GM23248 (cell line): ENCODE results near the gene ALDOA. TPM values are rescaled to one million over a fixed set of nuclear protein-coding genes. Genes with fewer than 3 reads are reported as not detected.

Source experiments
- DNase-seq: peaks from one replicate; pipeline ENCODE4 v3.0.0-alpha.2; 2015
- H2AFZ ChIP-seq: fragments of 200-600 bp; sonication (generic); 2 replicates; pipeline ENCODE4 v1.6.1; 2016; ENCODE audit warnings: antibody characterized with exemption
- H3F3A ChIP-seq: fragments of 200-600 bp; sonication (generic); 2 replicates; pipeline ENCODE4 v1.6.1; 2016; ENCODE audit warnings: mild to moderate bottlenecking, antibody characterized with exemption, mixed run types; ENCODE audit not compliant: insufficient read depth
- H3K27ac ChIP-seq: fragments of 200-600 bp; sonication (generic); 2 replicates; pipeline ENCODE4 v1.5.1; 2016; ENCODE audit warnings: mild to moderate bottlenecking
- H3K27me3 ChIP-seq: fragments of 200-600 bp; sonication (generic); replicated peaks from 2 replicates; pipeline ENCODE4 v1.6.1; 2016; ENCODE audit warnings: mild to moderate bottlenecking; ENCODE audit not compliant: insufficient read depth
- H3K36me3 ChIP-seq: fragments of 200-600 bp; sonication (generic); 2 replicates; pipeline ENCODE4 v1.6.1; 2016; ENCODE audit warnings: low read depth, mild to moderate bottlenecking
- H3K4me1 ChIP-seq: fragments of 200-600 bp; sonication (generic); 2 replicates; pipeline ENCODE4 v1.6.1; 2016; ENCODE audit warnings: mild to moderate bottlenecking; ENCODE audit not compliant: insufficient read depth
- H3K4me2 ChIP-seq: fragments of 200-600 bp; sonication (generic); one replicate; pipeline ENCODE4 v1.6.1; 2016; ENCODE audit warnings: mild to moderate bottlenecking; ENCODE audit not compliant: unreplicated experiment
- H3K4me3 ChIP-seq: fragments of 200-600 bp; sonication (generic); 2 replicates; pipeline ENCODE4 v1.5.1; 2016; ENCODE audit warnings: mild to moderate bottlenecking
- H3K79me2 ChIP-seq: fragments of 200-600 bp; sonication (generic); 2 replicates; pipeline ENCODE4 v1.6.1; 2016; ENCODE audit warnings: mild to moderate bottlenecking; ENCODE audit not compliant: insufficient read depth
- H3K9ac ChIP-seq: fragments of 200-600 bp; sonication (generic); 2 replicates; pipeline ENCODE4 v1.6.1; 2016; ENCODE audit warnings: mild to moderate bottlenecking
- H3K9me2 ChIP-seq: fragments of 200-600 bp; sonication (generic); 2 replicates; pipeline ENCODE4 v1.6.1; 2016; ENCODE audit warnings: mixed run types, mild to moderate bottlenecking, moderate library complexity; ENCODE audit not compliant: insufficient read depth
- H3K9me3 ChIP-seq: fragments of 200-600 bp; sonication (generic); one replicate; pipeline ENCODE4 v1.6.1; 2017; ENCODE audit warnings: low read depth
- H4K20me1 ChIP-seq: fragments of 200-600 bp; sonication (generic); 2 replicates; pipeline ENCODE4 v1.6.0; 2016; ENCODE audit not compliant: insufficient read depth
- EZH2 ChIP-seq: fragments of 200-600 bp; sonication (generic); IDR thresholded peaks from 2 replicates; pipeline ENCODE4 v1.6.1; 2018; ENCODE audit warnings: antibody characterized with exemption, mild to moderate bottlenecking; ENCODE audit not compliant: insufficient read depth, poor library complexity, severe bottlenecking
- EZH2phosphoT487 ChIP-seq: fragments of 200-600 bp; sonication (generic); IDR thresholded peaks from 2 replicates; pipeline ENCODE4 v1.6.1; 2018; ENCODE audit warnings: antibody characterized with exemption, moderate library complexity, mild to moderate bottlenecking, low read depth; ENCODE audit not compliant: insufficient read depth
- WGBS, 2 experiments: methylation state at CpG; one replicate each; pipeline ENCODE4 v1.1.6; 2015 to 2017; ENCODE audit warnings: low lambda C conversion rate in 2 of 2, low coverage in 1 of 2; ENCODE audit errors: missing lambda C conversion rate in 2 of 2; 5-methylcytosine and 5-hydroxymethylcytosine counted together
- in situ Hi-C: fragments of 300-500 bp; cut with MboI; formaldehyde crosslinking; loops from 2 replicates; pipeline ENCODE4 v1.15.0; 2020
- polyA plus RNA-seq: library from polyadenylated mRNA; unstranded; fragments of >200 nt; fragmentation: Nextera tagmentation; extraction: Ambion mirVana; gene quantifications from 2 replicates; pipeline ENCODE4 v1.2.1, GENCODE V29; 2016
- total RNA-seq: library from RNA; depleted of rRNA; stranded (reverse); fragments of >200 nt; shearing (Covaris generic); gene quantifications from 2 replicates; pipeline ENCODE4 v1.2.3, GENCODE V29; 2014

ALDOA gene
- total and polyA plus RNA-seq, 2 experiments from 2014 or later: 1,602 to 2,742 TPM

DNA sequence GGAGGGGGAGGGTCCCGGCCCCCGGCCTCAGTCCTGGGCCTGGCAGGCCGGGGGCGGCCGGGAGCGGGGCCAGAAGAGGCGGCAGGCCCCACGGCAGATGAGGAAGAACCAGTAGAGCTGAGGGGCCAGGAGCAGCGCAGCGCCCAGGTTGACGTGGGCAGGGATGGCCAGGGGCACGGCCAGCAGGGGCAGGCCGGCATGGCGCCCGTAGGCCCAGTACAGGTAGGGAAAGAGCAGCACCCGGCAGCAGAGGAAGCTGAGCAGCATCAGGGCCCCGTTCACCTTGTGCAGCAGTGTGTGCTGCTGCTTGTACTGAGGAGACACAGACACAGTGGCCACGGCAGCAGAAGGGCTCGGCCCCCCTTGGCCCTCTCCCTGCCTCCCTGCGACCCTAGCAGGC, 40.4 kb upstream of the ALDOA start:
- Histone ChIP-seq H3K79me2 (no peaks in the 10 kb centered on the region), H4K20me1 (no peaks in the 10 kb centered on the region), H2AFZ (no peak overlapping the region), H3K4me1 (no peaks in the 10 kb centered on the region), H3K27me3 (peaks cover 29% of the 10 kb centered on the region), H3K27ac (no peak overlapping the region), H3K36me3 (no peaks in the 10 kb centered on the region), H3F3A (no peaks in the 10 kb centered on the region), H3K4me3 (no peak overlapping the region), H3K9ac (no peak overlapping the region), H3K9me3 (no peaks in the 10 kb centered on the region), H3K9me2 (no peaks in the 10 kb centered on the region), H3K4me2 (no peak overlapping the region)
- in situ Hi-C loops: loop anchor here (10.0 kb wide), 2 partner anchors 50 to 320 kb away; partner anchors contain the start of gene TAOK2
- TF ChIP-seq EZH2 (no peak), EZH2phosphoT487 (no peak)
- 52% methylated on average over 13 to 19 of the region's 20 CpGs for whole genome bisulfite sequencing, 2 experiments
- DNase-seq: no peak

DNA sequence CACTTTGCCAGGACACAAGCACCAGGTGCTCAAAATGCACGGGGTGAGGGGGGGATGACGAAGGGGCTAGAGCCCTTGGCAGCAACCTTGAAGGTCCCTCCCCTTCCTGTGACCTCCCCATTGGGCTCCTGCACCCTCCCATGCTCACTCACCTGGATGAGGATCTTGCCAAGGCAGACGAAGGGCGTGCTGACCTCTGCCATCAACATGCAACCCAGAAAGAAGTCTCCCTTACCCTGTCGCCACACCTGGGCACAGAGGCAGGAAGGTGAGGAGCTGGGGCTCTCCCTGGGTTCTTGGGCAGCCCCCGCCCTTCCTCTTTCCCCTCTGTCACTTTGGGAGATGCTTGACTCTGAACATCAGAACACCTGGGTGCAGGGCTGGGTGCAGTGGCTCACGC, 40.0 kb upstream of the ALDOA start:
- no peak for DNase-seq
- Histone ChIP-seq H3K9me2 (no peaks in the 10 kb centered on the region), H3K9me3 (no peaks in the 10 kb centered on the region), H3K4me2 (no peak overlapping the region), H2AFZ (no peak overlapping the region), H3K27me3 (peaks cover 32% of the 10 kb centered on the region), H3F3A (no peaks in the 10 kb centered on the region), H3K4me3 (no peak overlapping the region), H4K20me1 (no peaks in the 10 kb centered on the region), H3K9ac (no peak overlapping the region), H3K4me1 (no peaks in the 10 kb centered on the region), H3K36me3 (no peaks in the 10 kb centered on the region), H3K27ac (no peak overlapping the region), H3K79me2 (no peaks in the 10 kb centered on the region)
- WGBS, 2 experiments: 33 to 45% methylated on average over 7 of the region's 7 CpGs
- in situ Hi-C loops: loop anchor here (10.0 kb wide), 2 partner anchors 51 to 321 kb away; partner anchors contain the start of gene TAOK2
- TF ChIP-seq EZH2 (no peak), EZH2phosphoT487 (no peak)

DNA sequence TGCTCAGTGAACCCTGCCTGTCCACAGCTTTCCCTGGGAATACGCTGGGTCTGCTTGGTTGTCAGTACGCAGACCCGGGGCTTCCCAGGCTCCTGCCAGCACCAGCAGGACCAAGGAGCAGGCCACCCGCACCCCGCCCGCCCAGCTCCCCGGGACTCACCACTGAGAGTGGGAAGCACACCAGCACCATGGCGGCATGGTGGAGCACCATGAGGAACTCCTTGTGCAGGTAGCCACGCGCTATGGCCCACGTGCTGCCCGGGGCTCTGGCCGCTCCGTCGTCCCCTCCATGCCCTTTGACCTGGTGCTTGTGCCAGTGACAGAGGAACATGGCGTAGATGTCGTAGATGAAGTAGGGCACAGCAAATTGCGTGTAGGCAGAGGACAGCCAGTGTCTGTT, 39.1 kb upstream of the ALDOA start:
- Histone ChIP-seq H3K4me2 (no peak overlapping the region), H3K79me2 (no peaks in the 10 kb centered on the region), H3K9ac (no peak overlapping the region), H3K36me3 (no peaks in the 10 kb centered on the region), H3F3A (no peaks in the 10 kb centered on the region), H3K4me3 (no peak overlapping the region), H3K9me3 (no peaks in the 10 kb centered on the region), H3K27me3 (peaks cover 37% of the 10 kb centered on the region), H3K4me1 (no peaks in the 10 kb centered on the region), H3K9me2 (no peaks in the 10 kb centered on the region), H3K27ac (no peak overlapping the region), H2AFZ (no peak overlapping the region), H4K20me1 (no peaks in the 10 kb centered on the region)
- DNase-seq: no peak
- WGBS, 2 experiments: 73 to 78% methylated on average over 15 to 18 of the region's 18 CpGs
- no peak for TF ChIP-seq EZH2phosphoT487
- no peak for TF ChIP-seq EZH2
- in situ Hi-C loops: loop anchor here (10.0 kb wide), 2 partner anchors 52 to 322 kb away; partner anchors contain the start of gene TAOK2

DNA sequence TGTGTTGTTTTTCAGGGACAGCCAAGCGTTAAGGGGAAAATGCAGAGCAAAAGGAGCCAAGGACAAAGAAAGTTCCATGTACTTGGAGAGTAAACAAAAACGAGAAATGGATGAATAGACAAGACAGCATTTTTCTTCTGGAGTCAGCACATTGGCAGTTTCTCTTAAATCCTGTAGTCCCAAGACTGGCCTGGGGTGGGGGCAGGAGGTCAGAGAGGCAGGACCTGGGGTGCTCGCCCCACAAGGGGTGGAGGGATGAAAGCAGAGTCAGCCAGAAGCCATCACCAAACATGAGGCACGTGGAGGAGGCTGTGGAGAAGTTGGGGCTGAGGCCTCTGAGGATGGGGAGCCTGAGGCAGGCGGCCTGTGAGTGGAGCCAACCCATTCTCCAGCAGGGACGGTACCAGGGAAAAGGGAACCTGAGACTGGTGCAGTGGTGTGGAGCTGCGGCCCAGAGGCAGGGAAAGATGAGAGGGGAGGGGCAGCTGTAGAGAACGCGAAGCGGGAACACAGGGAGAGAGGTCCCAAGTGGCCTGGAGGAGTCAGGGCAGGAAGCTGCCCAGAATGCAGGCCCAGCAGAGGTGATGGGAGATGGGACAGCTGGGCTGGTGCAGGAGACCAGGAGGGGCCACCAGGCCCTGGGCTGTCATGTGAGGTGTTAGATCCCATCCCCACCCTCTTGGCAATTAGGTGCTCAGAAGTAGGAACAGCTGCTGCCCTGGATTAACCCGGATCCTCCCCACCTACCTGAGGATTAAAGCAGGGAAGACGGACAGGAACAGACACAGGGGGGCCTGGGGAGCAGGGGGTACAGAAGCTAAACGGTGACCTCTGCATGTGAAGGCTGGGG, 37.7 kb upstream of the ALDOA start:
- H3K9me2 ChIP-seq: no peaks in the 10 kb centered on the region
- no peak for DNase-seq
- WGBS, 2 experiments: 17 to 20% methylated on average over 12 to 13 of the region's 13 CpGs
- TF ChIP-seq EZH2: no peak
- no peak for TF ChIP-seq EZH2phosphoT487
- no peak overlapping the region for H2AFZ ChIP-seq
- H3K79me2 ChIP-seq: no peaks in the 10 kb centered on the region
- no peaks in the 10 kb centered on the region for H3K36me3 ChIP-seq
- no peak overlapping the region for H3K27ac ChIP-seq
- H3F3A ChIP-seq: no peaks in the 10 kb centered on the region
- H3K4me3 ChIP-seq: no peak overlapping the region
- in situ Hi-C loops: loop anchor here (10.0 kb wide), 2 partner anchors 53 to 323 kb away; partner anchors contain the start of gene TAOK2
- H4K20me1 ChIP-seq: no peaks in the 10 kb centered on the region
- no peaks in the 10 kb centered on the region for H3K9me3 ChIP-seq
- peaks cover 44% of the 10 kb centered on the region for H3K27me3 ChIP-seq
- no peak overlapping the region for H3K4me2 ChIP-seq
- H3K9ac ChIP-seq: no peak overlapping the region
- H3K4me1 ChIP-seq: no peaks in the 10 kb centered on the region
